CD14-positive monocyte (primary cell): ENCODE measurements around the gene STRIP1. TPM values are rescaled to one million over a fixed set of nuclear protein-coding genes. Genes with fewer than 3 reads are reported as not detected.

Experiments used
- DNase-seq, 3 donors: peaks; one replicate each; pipeline ENCODE4 v3.0.0-alpha.2; 2011 to 2022
- H2AFZ ChIP-seq: 2 replicates; pipeline ENCODE4 v1.6.0; 2012; ENCODE audit warnings: mild to moderate bottlenecking, low read depth, low read length, inconsistent platforms; ENCODE audit not compliant: insufficient read depth, poor library complexity, severe bottlenecking
- H3K27ac ChIP-seq, 2 donors: 1 replicate in 1 of 2; 2 replicates in 1 of 2; pipeline ENCODE4 v1.5.1; 2012 to 2013; ENCODE audit warnings: low read length in 2 of 2, control low read depth in 1 of 2, inconsistent platforms in 1 of 2, low read depth in 1 of 2, mild to moderate bottlenecking in 1 of 2
- H3K27me3 ChIP-seq, 2 donors: one replicate each; pipeline versions ENCODE4 v1.6.0 to v1.6.1; 2011 to 2013; ENCODE audit warnings: low read length in 2 of 2; ENCODE audit not compliant: control insufficient read depth in 2 of 2, insufficient read depth in 2 of 2
- H3K36me3 ChIP-seq, 2 donors: replicated peaks in 1 of 2; 1 replicate in 1 of 2; 2 replicates in 1 of 2; pipeline versions ENCODE4 v1.5.1 to v1.6.1; 2012 to 2013; ENCODE audit warnings: low read length in 2 of 2, control low read depth in 1 of 2, inconsistent platforms in 1 of 2, mild to moderate bottlenecking in 1 of 2; ENCODE audit not compliant: insufficient read depth in 2 of 2, control insufficient read depth in 1 of 2
- H3K4me1 ChIP-seq, 2 donors: 1 replicate in 1 of 2; 2 replicates in 1 of 2; pipeline versions ENCODE4 v1.5.1 to v1.6.1; 2012 to 2013; ENCODE audit warnings: low read length in 2 of 2, control low read depth in 1 of 2, inconsistent platforms in 1 of 2, mild to moderate bottlenecking in 1 of 2, moderate library complexity in 1 of 2; ENCODE audit not compliant: insufficient read depth in 2 of 2, control insufficient read depth in 1 of 2
- H3K4me2 ChIP-seq: replicated peaks from 2 replicates; pipeline ENCODE3; 2012; ENCODE audit warnings: low read length, moderate library complexity, mild to moderate bottlenecking; ENCODE audit not compliant: poor library complexity, severe bottlenecking; ENCODE audit errors: extremely low read depth
- H3K4me3 ChIP-seq, 3 experiments: fragments of 200-600 bp in 1 of 3; sonication (generic) in 1 of 3; replicated peaks in 1 of 3; 1 replicate in 2 of 3; 2 replicates in 1 of 3; pipeline ENCODE4 v1.5.1; 2011 to 2013; ENCODE audit warnings: low read length in 3 of 3, mild to moderate bottlenecking in 3 of 3, control low read depth in 2 of 3, low read depth in 2 of 3, inconsistent platforms in 1 of 3, moderate library complexity in 1 of 3
- H3K79me2 ChIP-seq: 2 replicates; pipeline ENCODE4 v1.6.0; 2012; ENCODE audit warnings: mild to moderate bottlenecking, control low read depth, inconsistent platforms, low read length, moderate library complexity; ENCODE audit not compliant: insufficient read depth
- H3K9ac ChIP-seq: 2 replicates; pipeline ENCODE4 v1.6.0; 2017; ENCODE audit warnings: low read length, mild to moderate bottlenecking; ENCODE audit not compliant: insufficient read depth, poor library complexity, severe bottlenecking
- H3K9me3 ChIP-seq, 2 donors: replicated peaks in 1 of 2; 1 replicate in 1 of 2; 2 replicates in 1 of 2; pipeline versions ENCODE4 v1.5.1 to v1.6.1; 2012 to 2013; ENCODE audit warnings: low read length in 2 of 2, control low read depth in 1 of 2; ENCODE audit not compliant: control insufficient read depth in 1 of 2, insufficient read depth in 1 of 2
- H4K20me1 ChIP-seq: 2 replicates; pipeline ENCODE4 v1.6.0; 2012; ENCODE audit warnings: mild to moderate bottlenecking, low read length, control low read depth, moderate library complexity; ENCODE audit not compliant: insufficient read depth
- H3K27ac Mint-ChIP-seq, 7 donors: one replicate each; pipeline ENCODE4 v1.8.0; 2020; ENCODE audit warnings: mild to moderate bottlenecking in 7 of 7, mixed read lengths in 7 of 7, moderate library complexity in 6 of 7, inconsistent platforms in 2 of 7
- H3K27me3 Mint-ChIP-seq, 3 donors: one replicate each; pipeline ENCODE4 v1.8.0; 2021 to 2022; ENCODE audit warnings: low read depth in 3 of 3, mild to moderate bottlenecking in 3 of 3, mixed read lengths in 3 of 3, moderate library complexity in 3 of 3, inconsistent platforms in 1 of 3
- H3K36me3 Mint-ChIP-seq, 2 donors: one replicate each; pipeline ENCODE4 v1.8.0; 2020; ENCODE audit warnings: mixed read lengths in 2 of 2, inconsistent platforms in 1 of 2, mild to moderate bottlenecking in 1 of 2
- H3K4me1 Mint-ChIP-seq: one replicate; pipeline ENCODE4 v1.8.0; 2020; ENCODE audit warnings: mild to moderate bottlenecking, mixed read lengths
- H3K4me3 Mint-ChIP-seq, 2 donors: one replicate each; pipeline ENCODE4 v1.8.0; 2020; ENCODE audit warnings: mild to moderate bottlenecking in 2 of 2, mixed read lengths in 2 of 2, moderate library complexity in 1 of 2
- H3K9me3 Mint-ChIP-seq, 7 donors: one replicate each; pipeline ENCODE4 v1.8.0; 2020 to 2022; ENCODE audit warnings: mixed read lengths in 7 of 7, mild to moderate bottlenecking in 6 of 7, moderate library complexity in 6 of 7, inconsistent platforms in 2 of 7
- WGBS: methylation state at CpG from one replicate; pipeline ENCODE4 v1.1.5; 2013; ENCODE audit warnings: missing lambda C conversion rate; ENCODE audit not compliant: insufficient coverage; 5-methylcytosine and 5-hydroxymethylcytosine counted together
- intact Hi-C, 2 donors: fragments of 100-400 bp; cut with micrococcal nuclease; formaldehyde crosslinking; loops; one replicate each; pipeline versions ENCODE4 v1.15.0 to v1.15.1; 2023
- polyA plus RNA-seq, 3 donors: library from polyadenylated mRNA; depleted of rRNA in 1 of 3; unstranded in 2 of 3; stranded (reverse) in 1 of 3; fragments of 300-500 nt in 2 of 3; fragments of >200 nt in 1 of 3; fragmentation: Illumina TruSeq in 2 of 3; gene quantifications; 1 replicate in 2 of 3; 2 replicates in 1 of 3; pipeline ENCODE4 v1.2.3, GENCODE V29; 2012 to 2021
- TF ChIP-seq, protein P1 (sequence below): fragments of 200-600 bp; IDR thresholded peaks from one replicate; pipeline ENCODE4 v1.8.0; 2022; ENCODE audit warnings: antibody characterized with exemption, mild to moderate bottlenecking

Gene STRIP1
- polyA plus RNA-seq, 3 donors: 8.9 to 33.6 (median 11.0) TPM

- H3K4me2 ChIP-seq: no peak overlapping the region
- DNase-seq: no peak
- TF ChIP-seq, protein P1, sequence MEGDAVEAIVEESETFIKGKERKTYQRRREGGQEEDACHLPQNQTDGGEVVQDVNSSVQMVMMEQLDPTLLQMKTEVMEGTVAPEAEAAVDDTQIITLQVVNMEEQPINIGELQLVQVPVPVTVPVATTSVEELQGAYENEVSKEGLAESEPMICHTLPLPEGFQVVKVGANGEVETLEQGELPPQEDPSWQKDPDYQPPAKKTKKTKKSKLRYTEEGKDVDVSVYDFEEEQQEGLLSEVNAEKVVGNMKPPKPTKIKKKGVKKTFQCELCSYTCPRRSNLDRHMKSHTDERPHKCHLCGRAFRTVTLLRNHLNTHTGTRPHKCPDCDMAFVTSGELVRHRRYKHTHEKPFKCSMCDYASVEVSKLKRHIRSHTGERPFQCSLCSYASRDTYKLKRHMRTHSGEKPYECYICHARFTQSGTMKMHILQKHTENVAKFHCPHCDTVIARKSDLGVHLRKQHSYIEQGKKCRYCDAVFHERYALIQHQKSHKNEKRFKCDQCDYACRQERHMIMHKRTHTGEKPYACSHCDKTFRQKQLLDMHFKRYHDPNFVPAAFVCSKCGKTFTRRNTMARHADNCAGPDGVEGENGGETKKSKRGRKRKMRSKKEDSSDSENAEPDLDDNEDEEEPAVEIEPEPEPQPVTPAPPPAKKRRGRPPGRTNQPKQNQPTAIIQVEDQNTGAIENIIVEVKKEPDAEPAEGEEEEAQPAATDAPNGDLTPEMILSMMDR: no peak
- Mint-ChIP-seq H3K9me3 (no peaks in the 10 kb centered on the region), H3K4me3 (no peak overlapping the region), H3K36me3 (no peaks in the 10 kb centered on the region), H3K27ac (no peak overlapping the region), H3K27me3 (peaks cover 3 to 6% (median 3%) of the 10 kb centered on the region in 3 donors), H3K4me1 (peaks cover 20% of the 10 kb centered on the region)
- peaks cover 17 to 18% of the 10 kb centered on the region in 2 donors for H3K4me1 ChIP-seq
- no peak overlapping the region for H2AFZ ChIP-seq
- intact Hi-C loops: no loop called here
- H3K9me3 ChIP-seq: no peaks in the 10 kb centered on the region
- no peak overlapping the region for H3K9ac ChIP-seq
- no peaks in the 10 kb centered on the region for H3K79me2 ChIP-seq
- no peak overlapping the region for H3K27ac ChIP-seq
- no peaks in the 10 kb centered on the region for H3K36me3 ChIP-seq
- no peaks in the 10 kb centered on the region for H3K27me3 ChIP-seq
- no peaks in the 10 kb centered on the region for H4K20me1 ChIP-seq
- no peak overlapping the region for H3K4me3 ChIP-seq
- 85% methylated on average over 2 of the region's 2 CpGs for WGBS
Measured at GRCh38 chr1:110100335-110100734, 65.9 kb downstream of the STRIP1 start.

DNA sequence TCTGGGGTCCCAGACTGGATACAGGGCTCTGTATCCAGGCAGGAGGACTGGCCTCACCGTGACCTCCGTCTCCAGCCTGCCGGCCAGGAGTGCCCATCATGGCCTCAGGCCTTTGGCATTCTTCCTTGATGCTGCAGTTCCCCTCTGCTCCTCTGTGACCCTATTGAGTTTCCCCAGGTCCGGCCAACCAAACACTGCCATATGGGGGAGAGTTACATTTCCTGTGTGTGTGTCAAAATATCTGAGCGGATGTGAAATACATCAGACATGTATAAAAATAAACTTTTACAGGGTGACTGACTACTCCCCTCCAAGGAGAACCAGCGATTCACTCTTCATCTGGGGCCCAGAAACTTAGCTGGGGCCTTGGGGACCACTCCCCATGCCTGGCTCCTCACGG lies 67.7 kb downstream of the STRIP1 start:
- intact Hi-C loops: no loop called here
- Histone ChIP-seq H3K4me2 (peak overlapping the region; percentile 15), H4K20me1 (no peaks in the 10 kb centered on the region), H3K9me3 (no peaks in the 10 kb centered on the region), H3K9ac (peak overlapping the region; percentile 8), H3K27me3 (no peaks in the 10 kb centered on the region), H3K4me1 (peaks cover 17 to 18% of the 10 kb centered on the region in 2 donors), H3K4me3 (no peak overlapping the region), H3K27ac (no peak overlapping the region), H3K36me3 (no peaks in the 10 kb centered on the region), H3K79me2 (no peaks in the 10 kb centered on the region), H2AFZ (peak overlapping the region; percentile 75)
- peaks cover 20% of the 10 kb centered on the region for H3K4me1 Mint-ChIP-seq
- WGBS: 35% methylated on average over 5 of the region's 7 CpGs
- TF ChIP-seq, protein P1: no peak
- no peaks in the 10 kb centered on the region for H3K9me3 Mint-ChIP-seq
- peaks cover 1 to 3% (median 3%) of the 10 kb centered on the region in 3 donors for H3K27me3 Mint-ChIP-seq
- peak overlapping the region in 1 of 2 donors; percentile 31 for H3K4me3 Mint-ChIP-seq
- DNase-seq: peak in 1 of 3 donors; percentile 3
- no peaks in the 10 kb centered on the region for H3K36me3 Mint-ChIP-seq
- H3K27ac Mint-ChIP-seq: peak overlapping the region in 3 of 7 donors; percentile 11 to 64 (median 38)

Other genes starting within 250 kb of the STRIP1 start
- gene CSF1, start 123.8 kb upstream of the STRIP1 start, polyA plus RNA-seq: under 1 TPM; 0.11 to 0.69 (median 0.38) TPM
- gene AHCYL1, start 49.9 kb upstream of the STRIP1 start, polyA plus RNA-seq: 10 to 100 TPM; 39.1 to 63.9 (median 48.8) TPM
- gene ALX3, start 36.0 kb downstream of the STRIP1 start, polyA plus RNA-seq: not detected
- not detected for gene UBL4B, start 77.8 kb downstream of the STRIP1 start, polyA plus RNA-seq
- not detected for gene SLC6A17, start 115.9 kb downstream of the STRIP1 start, polyA plus RNA-seq
- under 1 TPM; 0.03 to 0.56 (median 0.12) TPM for gene KCNC4, start 175.7 kb downstream of the STRIP1 start, polyA plus RNA-seq